Right atrium auricular region (tissue), 2 donors: Measurements from ENCODE around the gene SECISBP2. TPM values are rescaled to one million over a fixed set of nuclear protein-coding genes. Genes with fewer than 3 reads are reported as not detected.

Experiments
- DNase-seq: peaks from one replicate; pipeline ENCODE4 v3.0.0-alpha.2; 2019; ENCODE audit warnings: low spot score
- H3K27ac ChIP-seq, 2 donors: fragments of 200-600 bp; sonication (generic); 1 replicate in 1 of 2; 2 replicates in 1 of 2; pipeline ENCODE4 v1.5.1; 2016 to 2019
- H3K27me3 ChIP-seq, 2 donors: fragments of 200-600 bp; sonication (generic); one replicate each; pipeline versions ENCODE4 v1.5.1 to v1.6.0; 2017 to 2019
- H3K36me3 ChIP-seq: fragments of 200-600 bp; sonication (generic); one replicate; pipeline ENCODE4 v1.5.1; 2016
- H3K4me1 ChIP-seq, 2 donors: fragments of 200-600 bp; sonication (generic); one replicate each; pipeline versions ENCODE4 v1.5.1 to v1.6.0; 2017 to 2019
- H3K4me3 ChIP-seq, 2 donors: fragments of 200-600 bp; sonication (generic); 1 replicate in 1 of 2; 2 replicates in 1 of 2; pipeline ENCODE4 v1.5.1; 2017 to 2019; ENCODE audit warnings: mild to moderate bottlenecking in 1 of 2, moderate library complexity in 1 of 2
- H3K9me3 ChIP-seq, 2 donors: fragments of 200-600 bp; sonication (generic); one replicate each; pipeline ENCODE4 v1.5.1; 2019
- total RNA-seq, 2 donors: library from RNA; depleted of rRNA; stranded (reverse); fragments of >200 nt; gene quantifications; one replicate each; pipeline ENCODE4 v1.1.0, GENCODE V29; 2016
- TF ChIP-seq, protein P1 (sequence below), 2 donors: fragments of 200-600 bp; sonication (generic); IDR thresholded peaks; one replicate each; pipeline ENCODE4 v1.5.1; 2019; ENCODE audit warnings: antibody characterized with exemption in 2 of 2

SECISBP2 gene
- total RNA-seq, 2 donors from 2014 or later = 15.0 to 19.9 TPM

DNA sequence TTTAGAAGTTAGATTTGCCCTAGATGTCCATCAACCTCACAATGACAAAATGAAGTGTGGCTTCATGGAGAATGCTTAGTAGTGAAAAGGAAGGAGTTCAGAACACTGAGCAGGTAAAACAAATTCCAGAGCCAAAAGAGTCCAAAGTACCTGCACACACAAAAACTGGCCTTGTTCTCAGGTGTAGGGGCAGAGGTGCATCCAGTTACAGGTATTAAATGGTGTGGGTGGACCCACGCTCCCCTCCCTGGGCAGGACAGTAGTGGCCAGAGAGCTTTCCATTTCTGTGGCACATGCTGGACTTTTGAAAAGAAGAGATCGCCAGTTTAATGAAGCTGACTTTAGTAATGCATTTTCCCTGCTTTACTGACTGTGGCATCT, 47.2 kb downstream of the SECISBP2 start:
- Histone ChIP-seq H3K4me1 (peaks cover 0 to 2% of the 10 kb centered on the region in 2 donors), H3K27ac (no peak overlapping the region)
- no peak for DNase-seq

GRCh38 chr9:89366711-89367110, 48.4 kb downstream of the SECISBP2 start:
- Histone ChIP-seq H3K4me3 (no peak overlapping the region), H3K4me1 (no peaks in the 10 kb centered on the region)

More for the DNA sequence above, 47.2 kb downstream of the SECISBP2 start:
- Histone ChIP-seq H3K4me3 (no peak overlapping the region), H3K9me3 (no peaks in the 10 kb centered on the region), H3K27me3 (no peaks in the 10 kb centered on the region), H3K36me3 (peaks cover 23% of the 10 kb centered on the region)
- TF ChIP-seq, protein P1, sequence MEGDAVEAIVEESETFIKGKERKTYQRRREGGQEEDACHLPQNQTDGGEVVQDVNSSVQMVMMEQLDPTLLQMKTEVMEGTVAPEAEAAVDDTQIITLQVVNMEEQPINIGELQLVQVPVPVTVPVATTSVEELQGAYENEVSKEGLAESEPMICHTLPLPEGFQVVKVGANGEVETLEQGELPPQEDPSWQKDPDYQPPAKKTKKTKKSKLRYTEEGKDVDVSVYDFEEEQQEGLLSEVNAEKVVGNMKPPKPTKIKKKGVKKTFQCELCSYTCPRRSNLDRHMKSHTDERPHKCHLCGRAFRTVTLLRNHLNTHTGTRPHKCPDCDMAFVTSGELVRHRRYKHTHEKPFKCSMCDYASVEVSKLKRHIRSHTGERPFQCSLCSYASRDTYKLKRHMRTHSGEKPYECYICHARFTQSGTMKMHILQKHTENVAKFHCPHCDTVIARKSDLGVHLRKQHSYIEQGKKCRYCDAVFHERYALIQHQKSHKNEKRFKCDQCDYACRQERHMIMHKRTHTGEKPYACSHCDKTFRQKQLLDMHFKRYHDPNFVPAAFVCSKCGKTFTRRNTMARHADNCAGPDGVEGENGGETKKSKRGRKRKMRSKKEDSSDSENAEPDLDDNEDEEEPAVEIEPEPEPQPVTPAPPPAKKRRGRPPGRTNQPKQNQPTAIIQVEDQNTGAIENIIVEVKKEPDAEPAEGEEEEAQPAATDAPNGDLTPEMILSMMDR (IDR thresholded peaks at IDR 0.05) = no peak

DNA sequence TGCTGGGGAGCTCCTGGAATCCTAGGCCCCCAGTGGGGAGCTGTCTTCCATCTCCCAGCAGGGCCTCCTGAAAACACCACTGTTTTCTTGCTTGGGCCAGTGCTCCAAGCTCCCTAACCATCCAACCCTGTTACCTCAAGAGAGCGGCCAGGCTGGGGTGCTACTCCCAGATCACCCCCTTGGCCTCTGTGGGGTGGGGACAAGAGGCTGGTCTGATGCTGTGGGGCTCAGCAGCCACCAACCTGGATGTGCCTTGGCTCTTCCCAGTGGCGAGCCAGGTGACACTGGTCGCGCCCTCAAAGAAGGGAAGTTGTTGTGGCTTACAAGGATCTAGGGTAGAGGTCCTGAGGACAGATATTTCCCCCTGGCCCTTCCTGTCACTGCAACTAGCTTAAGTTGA, 49.0 kb downstream of the SECISBP2 start:
- TF ChIP-seq, protein P1 (IDR thresholded peaks at IDR 0.05) = no peak
- H3K36me3 ChIP-seq = peaks cover 6% of the 10 kb centered on the region
- H3K27ac ChIP-seq = no peak overlapping the region
- H3K27me3 ChIP-seq = no peaks in the 10 kb centered on the region
- DNase-seq = no peak
- no peaks in the 10 kb centered on the region for H3K4me1 ChIP-seq
- H3K4me3 ChIP-seq = no peak overlapping the region
- H3K9me3 ChIP-seq = no peaks in the 10 kb centered on the region

More at GRCh38 chr9:89366711-89367110, 48.4 kb downstream of the SECISBP2 start:
- Histone ChIP-seq H3K27ac (no peak overlapping the region), H3K36me3 (peaks cover 11% of the 10 kb centered on the region), H3K9me3 (no peaks in the 10 kb centered on the region), H3K27me3 (no peaks in the 10 kb centered on the region)
- TF ChIP-seq, protein P1 (IDR thresholded peaks at IDR 0.05) = no peak
- no peak for DNase-seq

DNA sequence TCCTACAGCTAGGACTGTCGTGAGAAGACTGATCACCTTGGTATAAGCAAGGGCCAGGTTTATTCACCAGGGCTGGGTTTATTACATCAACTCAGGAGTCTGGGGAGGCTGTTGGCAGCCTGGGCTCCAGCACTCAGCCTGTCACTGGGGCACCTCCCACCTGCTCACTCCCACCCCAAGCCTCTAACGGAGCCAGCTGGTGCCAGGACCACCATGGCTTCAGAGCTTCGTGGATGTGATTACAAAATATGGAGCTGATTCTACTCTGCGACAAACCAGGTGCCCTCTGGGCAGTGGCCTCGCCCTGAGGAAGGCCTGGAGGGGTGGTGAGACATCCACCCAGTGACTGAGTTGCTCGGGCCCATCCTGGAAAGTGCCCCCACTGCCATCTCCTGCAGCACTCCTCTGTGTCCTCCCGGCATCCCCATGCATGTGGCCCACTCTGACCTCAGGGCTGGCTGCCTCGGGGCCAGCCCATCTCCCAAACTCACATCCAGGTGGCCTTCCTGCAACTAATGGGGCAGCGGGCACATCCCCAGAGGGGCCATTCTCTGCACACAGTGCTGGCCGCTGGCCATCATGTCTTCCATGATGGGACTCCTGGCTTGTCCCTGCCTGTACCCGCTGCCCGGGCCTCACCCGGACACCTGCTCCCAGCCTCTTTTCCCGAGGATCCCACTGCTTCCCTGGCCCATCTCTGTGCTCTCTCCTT, 49.6 kb downstream of the SECISBP2 start:
- no peak overlapping the region for H3K4me3 ChIP-seq
- H3K27me3 ChIP-seq = no peaks in the 10 kb centered on the region
- no peak overlapping the region for H3K27ac ChIP-seq
- TF ChIP-seq, protein P1 (IDR thresholded peaks at IDR 0.05) = no peak
- H3K9me3 ChIP-seq = no peaks in the 10 kb centered on the region
- DNase-seq = no peak
- no peaks in the 10 kb centered on the region for H3K4me1 ChIP-seq
- no peaks in the 10 kb centered on the region for H3K36me3 ChIP-seq

- Histone ChIP-seq H3K27me3 (no peaks in the 10 kb centered on the region), H3K9me3 (no peaks in the 10 kb centered on the region), H3K4me3 (no peak overlapping the region), H3K4me1 (no peaks in the 10 kb centered on the region), H3K27ac (no peak overlapping the region), H3K36me3 (no peaks in the 10 kb centered on the region)
- no peak for DNase-seq
- TF ChIP-seq, protein P1 (IDR thresholded peaks at IDR 0.05) = no peak
Measured at GRCh38 chr9:89368550-89368949, 50.2 kb downstream of the SECISBP2 start.

DNA sequence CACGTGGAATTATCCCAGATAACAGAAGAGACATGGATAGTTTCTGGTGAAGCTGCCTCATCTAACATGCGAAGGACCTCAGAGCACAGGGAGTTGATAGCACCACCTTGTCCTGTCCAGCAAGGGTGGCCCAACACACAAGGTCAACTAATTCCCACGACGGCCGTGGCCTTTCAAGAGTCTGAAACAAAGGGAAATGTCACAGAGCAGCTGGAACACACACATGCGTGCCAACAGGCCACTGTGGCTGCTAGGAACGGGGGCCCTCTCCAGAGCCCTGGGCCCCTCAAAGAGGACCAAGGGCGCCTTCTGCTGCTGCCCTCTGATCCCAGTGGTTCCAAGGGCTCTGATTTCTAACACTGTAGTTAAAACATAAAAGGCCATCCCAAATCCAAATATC, 50.7 kb downstream of the SECISBP2 start:
- TF ChIP-seq, protein P1 (IDR thresholded peaks at IDR 0.05) = no peak
- no peak for DNase-seq
- no peak overlapping the region for H3K4me3 ChIP-seq
- no peaks in the 10 kb centered on the region for H3K4me1 ChIP-seq
- H3K9me3 ChIP-seq = no peaks in the 10 kb centered on the region
- no peaks in the 10 kb centered on the region for H3K27me3 ChIP-seq
- H3K36me3 ChIP-seq = no peaks in the 10 kb centered on the region
- no peak overlapping the region for H3K27ac ChIP-seq
